Mammary epithelial cell (primary cell): ENCODE data around the gene NHS.

Experiments
- CTCF ChIP-seq, 2 donors: IDR thresholded peaks in 1 of 2; conservative IDR thresholded peaks in 1 of 2; 2 replicates each; pipeline ENCODE4 v1.5.1; 2011 to 2012; ENCODE audit warnings: inconsistent platforms in 2 of 2, low read length in 2 of 2, mild to moderate bottlenecking in 2 of 2, control low read depth in 1 of 2, low read depth in 1 of 2; ENCODE audit not compliant: insufficient read depth in 1 of 2; ENCODE audit errors: extremely low read depth in 1 of 2
- EZH2 ChIP-seq: IDR thresholded peaks from 2 replicates; pipeline ENCODE4 v1.6.1; 2012; ENCODE audit warnings: low read length, inconsistent platforms, borderline replicate concordance

GRCh38 chrX:17448188-17448587 lies 73.2 kb downstream of the NHS start:
- TF ChIP-seq CTCF (conservative IDR thresholded peaks at IDR 0.05 in 1 of 2, IDR thresholded peaks at IDR 0.05 in 1 of 2; ENCODE audit: extremely low read depth in 1 of 2, insufficient read depth in 1 of 2, low read depth in 1 of 2, low read length in 2 of 2) (no peak), EZH2 (no peak)
